GM12878 (cell line): ENCODE results near the gene MPEG1. TPM values are rescaled to one million over a fixed set of nuclear protein-coding genes. Genes with fewer than 3 reads are reported as not detected.

ENCODE experiments used
- ATAC-seq: fragments of 200-7000 bp; cut with Tn5 transposase; 3 replicates; pipeline ENCODE4 v1.9.1; 2020; ENCODE audit warnings: mild to moderate bottlenecking, moderate library complexity
- BruUV-seq: library from RNA; stranded (reverse); fragments of 400-500 nt; replicated peaks from 2 replicates; lab custom pipeline; 2021; lab: Mats Ljungman, UMichigan
- CTCF ChIA-PET: fragments of 300-600 bp; sonication (Branson Sonifier 250); formaldehyde crosslinking; extraction: SDS; loops from one replicate; lab custom pipeline; 2021; ENCODE audit warnings: inconsistent platforms; lab: Yijun Ruan, JAX
- POLR2A ChIA-PET: fragments of 350-600 bp; formaldehyde crosslinking; extraction: SDS; loops from one replicate; lab custom pipeline; 2021; ENCODE audit warnings: inconsistent platforms; lab: Charles Lee
- RAD21 ChIA-PET: fragments of 300-600 bp; sonication (Branson Sonifier 250); formaldehyde crosslinking; loops from one replicate; lab custom pipeline; 2023; ENCODE audit warnings: antibody characterized with exemption; ENCODE audit not compliant: unreplicated experiment; lab: Charles Lee
- SMC1A ChIA-PET: fragments of 300-600 bp; sonication (Branson Sonifier 250); formaldehyde crosslinking; loops from one replicate; lab custom pipeline; 2023; ENCODE audit not compliant: unreplicated experiment, uncharacterized antibody; lab: Charles Lee
- DNase-seq: peaks from one replicate; pipeline ENCODE4 v3.0.0-alpha.2; 2011; ENCODE audit warnings: low read depth, low spot score
- FAIRE-seq: peaks from 3 replicates; lab custom pipeline; 2011; peaks lifted over from hg19 to GRCh38; lab: Jason Lieb, UNC
- H2AFZ ChIP-seq: 2 replicates; pipeline ENCODE4 v1.6.0; 2011; ENCODE audit warnings: low read depth, low read length, control low read depth; ENCODE audit not compliant: control insufficient read depth
- H3K27ac ChIP-seq: 2 replicates; pipeline ENCODE4 v1.5.1; 2011; ENCODE audit warnings: control low read depth; ENCODE audit not compliant: control insufficient read depth, insufficient read depth
- H3K27me3 ChIP-seq, 2 experiments: replicated peaks in 1 of 2; 2 replicates each; pipeline versions ENCODE4 v1.6.0 to v1.6.1; 2011; ENCODE audit warnings: low read length in 1 of 2; ENCODE audit not compliant: control insufficient read depth in 2 of 2, insufficient read depth in 2 of 2
- H3K36me3 ChIP-seq, 2 experiments: 2 replicates each; pipeline ENCODE4 v1.5.1; 2011; ENCODE audit warnings: low read length in 1 of 2; ENCODE audit not compliant: control insufficient read depth in 2 of 2, insufficient read depth in 2 of 2
- H3K4me1 ChIP-seq: 2 replicates; pipeline ENCODE4 v1.6.1; 2011; ENCODE audit warnings: mild to moderate bottlenecking, low read length, moderate library complexity, mixed read lengths; ENCODE audit not compliant: control insufficient read depth, insufficient read depth
- H3K4me2 ChIP-seq: 2 replicates; pipeline ENCODE4 v1.6.0; 2011; ENCODE audit warnings: control low read depth; ENCODE audit not compliant: control insufficient read depth, insufficient read depth
- H3K4me3 ChIP-seq: fragments of 200-600 bp; sonication (generic); 2 replicates; pipeline ENCODE4 v1.5.1; 2016
- H3K79me2 ChIP-seq: 2 replicates; pipeline ENCODE4 v1.6.0; 2011; ENCODE audit warnings: low read length; ENCODE audit not compliant: control insufficient read depth, insufficient read depth
- H3K9ac ChIP-seq: 2 replicates; pipeline ENCODE4 v1.8.0; 2011; ENCODE audit warnings: low read length, control low read depth, mixed read lengths; ENCODE audit not compliant: control insufficient read depth, insufficient read depth
- H3K9me3 ChIP-seq: replicated peaks from 3 replicates; pipeline ENCODE4 v1.5.1; 2011; ENCODE audit warnings: mild to moderate bottlenecking, low read length; ENCODE audit not compliant: control insufficient read depth, insufficient read depth
- H4K20me1 ChIP-seq: 2 replicates; pipeline ENCODE4 v1.6.0; 2011; ENCODE audit not compliant: control insufficient read depth, insufficient read depth
- CHD2 ChIP-seq: IDR thresholded peaks from 2 replicates; pipeline ENCODE4 v1.6.1; 2011; ENCODE audit warnings: low read depth, low read length, improper control_type of control experiment, borderline replicate concordance
- EED ChIP-seq: sonication (generic); IDR thresholded peaks from 2 replicates; pipeline ENCODE4 v1.6.1; 2016; ENCODE audit warnings: antibody characterized with exemption, low read depth
- HDAC6 ChIP-seq: fragments of 200-600 bp; sonication (generic); IDR thresholded peaks from one replicate; pipeline ENCODE4 v1.8.0; 2017; ENCODE audit warnings: antibody characterized with exemption; ENCODE audit not compliant: unreplicated experiment
- IRF5 ChIP-seq: fragments of 450-650 bp; IDR thresholded peaks from 2 replicates; pipeline ENCODE4 v1.6.1; 2017; ENCODE audit warnings: borderline replicate concordance
- NFIC ChIP-seq: IDR thresholded peaks from 2 replicates; pipeline ENCODE4 v1.6.1; 2012; ENCODE audit warnings: low read depth, mild to moderate bottlenecking, inconsistent platforms, low read length, moderate library complexity
- NR2F1 ChIP-seq: fragments of 450-650 bp; conservative IDR thresholded peaks from 2 replicates; pipeline ENCODE4 v1.6.1; 2017; ENCODE audit warnings: mild to moderate bottlenecking
- TBL1XR1 ChIP-seq: IDR thresholded peaks from 2 replicates; pipeline ENCODE4 v1.6.1; 2012; ENCODE audit warnings: low read depth, low read length, improper control_type of control experiment
- ZBED1 ChIP-seq: IDR thresholded peaks from 2 replicates; pipeline ENCODE4 v1.6.1; 2016; ENCODE audit warnings: borderline replicate concordance
- WGBS: methylation state at CpG from one replicate; pipeline ENCODE4 v1.1.6; 2016; ENCODE audit warnings: low lambda C conversion rate; ENCODE audit not compliant: insufficient replicate concordance, insufficient coverage; ENCODE audit errors: missing lambda C conversion rate; 5-methylcytosine and 5-hydroxymethylcytosine counted together
- in situ Hi-C: fragments of 300-500 bp; cut with MboI; formaldehyde crosslinking; loops from 9 replicates; pipeline ENCODE4 v1.14.3; 2018; ENCODE audit warnings: mixed read lengths
- intact Hi-C: fragments of 100-400 bp; cut with micrococcal nuclease; formaldehyde crosslinking; loops from one replicate; pipeline ENCODE4 v1.14.2; 2022; ENCODE audit not compliant: unreplicated experiment
- polyA plus RNA-seq, 11 experiments: library from polyadenylated mRNA; depleted of rRNA in 4 of 11; unstranded in 6 of 11; stranded (reverse) in 5 of 11; fragments of >200 nt; fragmentation: Nextera tagmentation in 4 of 11; fragmentation: Illumina TruSeq in 1 of 11; extraction: Ambion mirVana in 4 of 11; extraction: Trizol in 1 of 11; gene quantifications; 1 replicate in 1 of 11; 2 replicates in 10 of 11; pipeline versions ENCODE4 v1.2.1 to v1.2.3, GENCODE V29; 2011 to 2016; ENCODE audit warnings: inconsistent platforms in 2 of 11, missing spikeins in 2 of 11, low read depth in 1 of 11
- total RNA-seq, 4 experiments: library from RNA; depleted of rRNA in 3 of 4; stranded (reverse); fragments of >200 nt in 3 of 4; fragmentation: Illumina TruSeq in 1 of 4; extraction: Trizol in 1 of 4; gene quantifications; 2 replicates each; pipeline versions ENCODE4 v1.2.1 to v1.2.3, GENCODE V29; 2013 to 2021

The MPEG1 gene
- total and polyA plus RNA-seq, 10 of the 15 experiments (the other 5 are each of a cell fraction or from before 2014, with no cell fraction given): 1.3 to 15.6 (median 11.7) TPM; not detected in 1

GRCh38 chr11:59219836-59220235 lies 7.1 kb upstream of the MPEG1 start:
- no TSS peak for BruUV-seq
- H2AFZ ChIP-seq: no peak overlapping the region
- no peak overlapping the region for H3K27ac ChIP-seq
- WGBS: 78% methylated on average over 4 of the region's 4 CpGs
- POLR2A ChIA-PET: interaction anchor here (1.7 kb wide), 1 partner anchor 22 kb away, joined by 4 read pairs; no protein-coding TSS in a partner anchor
- TF ChIP-seq NR2F1 (peak; percentile 75), TBL1XR1 (no peak), HDAC6 (no peak)
- peaks cover 77% of the 10 kb centered on the region for H3K4me1 ChIP-seq
- in situ Hi-C loops: loop anchor here (10.0 kb wide), 1 partner anchor 335 kb away; no protein-coding TSS in a partner anchor
- H3K4me2 ChIP-seq: no peak overlapping the region
- H4K20me1 ChIP-seq: no peaks in the 10 kb centered on the region
- DNase-seq: no peak
- intact Hi-C loops: loop anchor here (5.0 to 10.0 kb wide), 2 partner anchors 113 to 445 kb away; partner anchors contain the start of genes FAM111B and PATL1
- H3K36me3 ChIP-seq: no peaks in the 10 kb centered on the region
- no peak overlapping the region for H3K9ac ChIP-seq
- SMC1A ChIA-PET: interaction anchor here (0.7 to 2.3 kb wide), 10 partner anchors 13 to 194 kb away, joined by 3 to 12 read pairs (median 3); partner anchors contain the start of gene DTX4
- no peak overlapping the region for H3K4me3 ChIP-seq
- RAD21 ChIA-PET: interaction anchor here (1.1 to 2.3 kb wide), 2 partner anchors 49 to 53 kb away, joined by 4 to 15 read pairs; partner anchors contain the start of gene DTX4
- no peaks in the 10 kb centered on the region for H3K27me3 ChIP-seq
- ATAC-seq: no peak
- CTCF ChIA-PET: interaction anchor here (0.8 to 7.9 kb wide), 10 partner anchors 10 to 211 kb away, joined by 3 to 43 read pairs (median 10); partner anchors contain the start of gene DTX4
- H3K9me3 ChIP-seq: no peaks in the 10 kb centered on the region
- no peak for FAIRE-seq
- no peaks in the 10 kb centered on the region for H3K79me2 ChIP-seq

GRCh38 chr11:59218893-59219292 lies 6.2 kb upstream of the MPEG1 start:
- Histone ChIP-seq H3K27me3 (no peaks in the 10 kb centered on the region), H2AFZ (no peak overlapping the region; the same call in 1 of the 2 replicates)
- ChIA-PET SMC1A (interaction anchor here (0.6 to 2.3 kb wide), 12 partner anchors 12 to 211 kb away, joined by 3 to 12 read pairs (median 3); partner anchors contain the start of gene DTX4), POLR2A (interaction anchor here (0.9 to 1.7 kb wide), 2 partner anchors 21 to 48 kb away, joined by 4 to 5 read pairs; no protein-coding TSS in a partner anchor)
- DNase-seq: no peak
- TF ChIP-seq CHD2: no peak
- no peak for TF ChIP-seq IRF5
- peak; percentile 66 for TF ChIP-seq NFIC
- TF ChIP-seq ZBED1: peak; percentile 35; the same call in 1 of the 2 replicates
- TF ChIP-seq EED: peak; percentile 59; the same call in 1 of the 2 replicates
- TF ChIP-seq, all 136 proteins: peak for 3
- peak; percentile 6 for ATAC-seq
- Histone ChIP-seq H3K79me2 (no peaks in the 10 kb centered on the region; the same call in 1 of the 2 replicates), H3K4me1 (peaks cover 77% of the 10 kb centered on the region), H3K9ac (no peak overlapping the region), H3K4me3 (no peak overlapping the region), H3K27ac (peak overlapping the region; percentile 16; the same call in 1 of the 2 replicates), H3K9me3 (no peaks in the 10 kb centered on the region), H3K4me2 (peak overlapping the region; percentile 47), H4K20me1 (no peaks in the 10 kb centered on the region), H3K36me3 (no peaks in the 10 kb centered on the region)
- WGBS: 47% methylated on average over 2 of the region's 2 CpGs
- BruUV-seq: no TSS peak
- intact Hi-C loops: loop anchor here (5.0 to 10.0 kb wide), 2 partner anchors 112 to 446 kb away; partner anchors contain the start of genes FAM111B and PATL1
- in situ Hi-C loops: loop anchor here (10.0 kb wide), 1 partner anchor 336 kb away; no protein-coding TSS in a partner anchor
- no peak for FAIRE-seq
- CTCF ChIA-PET: interaction anchor here (0.9 to 7.9 kb wide), 12 partner anchors 9 to 161 kb away, joined by 3 to 43 read pairs (median 6); partner anchors contain the start of gene DTX4
- RAD21 ChIA-PET: interaction anchor here (0.8 to 2.3 kb wide), 6 partner anchors 13 to 217 kb away, joined by 3 to 15 read pairs (median 3); partner anchors contain the start of genes DTX4 and OR5A1
